ENCODE results near the gene CADPS2. TPM values are rescaled to one million over a fixed set of nuclear protein-coding genes. Genes with fewer than 3 reads are reported as not detected.

Gene CADPS2
- total RNA-seq, 1 donor from 2014 or later: 27.8 TPM

DNA sequence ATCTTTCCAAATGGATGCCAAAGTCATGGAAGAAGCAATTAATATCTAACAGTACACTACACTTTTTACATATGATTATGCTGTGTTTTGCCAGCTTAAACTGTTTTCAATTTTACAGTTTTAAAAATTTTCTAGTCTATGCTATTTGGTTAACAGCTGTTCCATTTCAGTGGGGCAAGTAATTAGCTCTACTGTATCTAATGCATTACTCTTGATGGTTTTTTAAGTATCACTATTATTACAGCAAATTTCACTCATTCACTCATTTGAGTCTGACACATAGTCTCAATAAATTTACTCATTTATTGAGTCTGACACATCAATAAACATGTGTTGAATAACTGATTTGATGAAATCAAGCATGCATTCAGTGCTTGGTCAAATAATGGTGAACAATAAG, 343.1 kb downstream of the CADPS2 start:
- H3K4me3 Mint-ChIP-seq (ENCODE audit: unreplicated experiment): no peak overlapping the region
- no peak overlapping the region for H3K27ac Mint-ChIP-seq (ENCODE audit: unreplicated experiment)
- H3K9me3 Mint-ChIP-seq (ENCODE audit: unreplicated experiment): no peaks in the 10 kb centered on the region
- no peak for DNase-seq (ENCODE audit: low spot score)
- no peaks in the 10 kb centered on the region for H3K36me3 Mint-ChIP-seq (ENCODE audit: low read depth, unreplicated experiment)
- TF ChIP-seq, protein P1, sequence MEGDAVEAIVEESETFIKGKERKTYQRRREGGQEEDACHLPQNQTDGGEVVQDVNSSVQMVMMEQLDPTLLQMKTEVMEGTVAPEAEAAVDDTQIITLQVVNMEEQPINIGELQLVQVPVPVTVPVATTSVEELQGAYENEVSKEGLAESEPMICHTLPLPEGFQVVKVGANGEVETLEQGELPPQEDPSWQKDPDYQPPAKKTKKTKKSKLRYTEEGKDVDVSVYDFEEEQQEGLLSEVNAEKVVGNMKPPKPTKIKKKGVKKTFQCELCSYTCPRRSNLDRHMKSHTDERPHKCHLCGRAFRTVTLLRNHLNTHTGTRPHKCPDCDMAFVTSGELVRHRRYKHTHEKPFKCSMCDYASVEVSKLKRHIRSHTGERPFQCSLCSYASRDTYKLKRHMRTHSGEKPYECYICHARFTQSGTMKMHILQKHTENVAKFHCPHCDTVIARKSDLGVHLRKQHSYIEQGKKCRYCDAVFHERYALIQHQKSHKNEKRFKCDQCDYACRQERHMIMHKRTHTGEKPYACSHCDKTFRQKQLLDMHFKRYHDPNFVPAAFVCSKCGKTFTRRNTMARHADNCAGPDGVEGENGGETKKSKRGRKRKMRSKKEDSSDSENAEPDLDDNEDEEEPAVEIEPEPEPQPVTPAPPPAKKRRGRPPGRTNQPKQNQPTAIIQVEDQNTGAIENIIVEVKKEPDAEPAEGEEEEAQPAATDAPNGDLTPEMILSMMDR (IDR thresholded peaks at IDR 0.05; ENCODE audit: unreplicated experiment): no peak
- peaks cover 7% of the 10 kb centered on the region for H3K4me1 Mint-ChIP-seq (ENCODE audit: unreplicated experiment)
- H3K27me3 Mint-ChIP-seq (ENCODE audit: unreplicated experiment): no peaks in the 10 kb centered on the region

DNA sequence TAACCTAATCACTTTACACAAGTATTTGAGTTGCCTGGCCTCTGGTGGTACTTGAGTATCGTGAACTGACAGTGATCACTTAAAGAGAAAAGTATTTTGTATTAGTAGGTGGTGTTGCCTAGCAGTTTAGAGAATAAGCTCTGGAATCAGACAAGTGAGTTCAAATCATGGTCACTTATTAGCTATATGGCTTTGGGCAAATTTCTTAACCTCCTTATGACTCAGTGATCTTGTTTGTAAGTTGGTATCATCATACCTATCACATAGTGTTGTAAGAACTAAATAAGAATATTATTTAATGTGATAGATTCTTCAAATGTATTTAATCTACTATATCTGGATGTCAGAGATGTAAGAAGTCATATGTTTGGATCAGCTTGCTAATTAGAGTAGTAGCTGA, 351.2 kb downstream of the CADPS2 start:
- no peak overlapping the region for H3K4me3 Mint-ChIP-seq (ENCODE audit: unreplicated experiment)
- TF ChIP-seq, protein P1 (IDR thresholded peaks at IDR 0.05; ENCODE audit: unreplicated experiment): no peak
- H3K36me3 Mint-ChIP-seq (ENCODE audit: low read depth, unreplicated experiment): no peaks in the 10 kb centered on the region
- DNase-seq (ENCODE audit: low spot score): no peak
- H3K9me3 Mint-ChIP-seq (ENCODE audit: unreplicated experiment): no peaks in the 10 kb centered on the region
- H3K27me3 Mint-ChIP-seq (ENCODE audit: unreplicated experiment): no peaks in the 10 kb centered on the region
- H3K27ac Mint-ChIP-seq (ENCODE audit: unreplicated experiment): no peak overlapping the region
- H3K4me1 Mint-ChIP-seq (ENCODE audit: unreplicated experiment): no peaks in the 10 kb centered on the region

DNA sequence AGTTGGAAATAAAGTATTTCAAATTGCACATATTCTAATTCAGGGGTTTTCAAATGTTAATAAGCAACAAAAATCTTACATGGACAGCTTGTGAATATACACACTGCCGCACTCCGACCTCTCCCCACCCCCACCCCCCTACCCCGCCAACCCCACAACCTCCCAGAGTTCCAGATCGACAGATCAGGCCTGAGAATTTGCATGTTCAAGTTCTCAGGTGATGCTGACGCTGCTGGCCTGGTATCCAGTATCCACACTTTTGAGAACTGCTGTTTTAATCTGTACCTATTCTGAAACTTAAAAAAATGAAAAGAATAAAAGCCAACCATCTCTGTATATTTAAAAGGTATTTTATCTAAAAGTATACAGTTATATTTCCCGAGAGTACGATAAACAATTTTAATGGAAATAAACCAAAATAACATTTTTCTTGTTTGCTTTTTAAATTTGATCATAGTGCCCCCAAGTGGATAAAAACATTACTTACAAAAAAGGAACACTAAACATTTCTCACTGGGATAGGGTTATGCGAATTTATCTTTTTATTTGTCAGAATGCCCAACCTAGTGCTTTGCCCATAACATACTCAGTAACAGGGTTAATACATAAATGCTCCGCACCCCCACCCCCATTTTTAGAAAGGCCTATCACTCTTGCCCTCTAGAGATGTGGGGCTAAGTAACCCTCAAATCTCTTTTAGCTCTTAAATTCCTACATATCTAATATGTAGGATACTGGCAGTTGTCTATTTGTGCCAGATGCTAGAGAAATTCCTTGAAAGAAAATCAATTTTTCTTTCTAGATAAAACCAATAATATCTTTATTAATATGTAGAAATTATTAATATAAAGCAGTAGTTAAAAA, 353.6 kb downstream of the CADPS2 start:
- Mint-ChIP-seq H3K27ac (ENCODE audit: unreplicated experiment) (no peak overlapping the region), H3K4me3 (ENCODE audit: unreplicated experiment) (no peak overlapping the region), H3K4me1 (ENCODE audit: unreplicated experiment) (no peaks in the 10 kb centered on the region), H3K27me3 (ENCODE audit: unreplicated experiment) (no peaks in the 10 kb centered on the region), H3K36me3 (ENCODE audit: low read depth, unreplicated experiment) (no peaks in the 10 kb centered on the region), H3K9me3 (ENCODE audit: unreplicated experiment) (no peaks in the 10 kb centered on the region)
- DNase-seq (ENCODE audit: low spot score): no peak
- TF ChIP-seq, protein P1 (IDR thresholded peaks at IDR 0.05; ENCODE audit: unreplicated experiment): peak; percentile 78

DNA sequence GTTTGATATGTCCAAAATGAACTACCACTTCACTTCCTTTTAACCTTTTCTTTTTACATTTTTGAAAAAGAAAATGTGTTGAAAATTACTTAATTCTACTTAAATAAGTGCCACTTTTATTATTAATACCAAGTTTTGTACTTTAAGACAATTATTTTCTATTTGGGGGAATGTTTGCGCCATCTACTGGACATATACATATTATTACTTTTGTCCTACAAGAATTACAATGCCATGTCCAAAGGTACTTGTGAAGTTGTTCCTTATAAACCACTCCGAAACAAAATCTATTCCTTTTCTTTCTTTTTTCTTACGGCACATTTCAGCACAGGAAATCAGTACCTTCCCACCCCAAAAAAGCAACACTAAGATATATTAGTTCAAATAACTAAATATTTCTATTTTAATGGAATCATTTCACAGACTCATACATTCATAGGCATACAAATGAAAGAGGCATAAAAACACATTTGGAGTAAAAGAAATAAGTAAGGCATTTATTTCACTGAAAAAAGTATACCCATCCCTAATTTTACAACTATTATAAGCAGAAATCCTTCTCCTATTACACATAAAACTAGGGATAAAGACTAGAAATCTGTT, 357.3 kb downstream of the CADPS2 start:
- Mint-ChIP-seq H3K4me1 (ENCODE audit: unreplicated experiment) (no peaks in the 10 kb centered on the region), H3K9me3 (ENCODE audit: unreplicated experiment) (no peaks in the 10 kb centered on the region), H3K4me3 (ENCODE audit: unreplicated experiment) (no peak overlapping the region), H3K27me3 (ENCODE audit: unreplicated experiment) (peaks cover 2% of the 10 kb centered on the region), H3K27ac (ENCODE audit: unreplicated experiment) (no peak overlapping the region), H3K36me3 (ENCODE audit: low read depth, unreplicated experiment) (peaks cover 4% of the 10 kb centered on the region)
- DNase-seq (ENCODE audit: low spot score): no peak
- TF ChIP-seq, protein P1 (IDR thresholded peaks at IDR 0.05; ENCODE audit: unreplicated experiment): peak; percentile 82

DNA sequence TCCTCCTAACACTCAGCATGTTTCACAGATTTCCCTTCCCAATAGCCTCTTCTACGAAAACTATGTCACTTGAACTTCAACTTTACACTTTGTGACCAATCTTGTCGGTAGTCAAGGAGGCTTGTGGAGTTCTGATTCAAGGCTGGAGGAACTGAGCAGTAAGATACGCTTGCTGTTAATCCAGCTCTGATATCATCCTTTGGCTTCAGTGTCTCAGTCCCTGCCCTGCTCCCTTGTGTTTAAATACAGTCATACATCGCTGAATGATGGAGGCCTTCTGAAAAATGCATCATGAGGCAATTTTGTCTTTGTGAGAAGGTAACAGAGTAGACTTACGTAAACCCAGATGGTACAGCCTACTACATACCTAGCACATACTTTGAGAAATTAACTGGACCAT, 360.9 kb downstream of the CADPS2 start:
- H3K4me3 Mint-ChIP-seq (ENCODE audit: unreplicated experiment): no peak overlapping the region

More for the DNA sequence above, 360.9 kb downstream of the CADPS2 start:
- Mint-ChIP-seq H3K27ac (ENCODE audit: unreplicated experiment) (no peak overlapping the region), H3K36me3 (ENCODE audit: low read depth, unreplicated experiment) (peaks cover 4% of the 10 kb centered on the region), H3K27me3 (ENCODE audit: unreplicated experiment) (peaks cover 2% of the 10 kb centered on the region), H3K4me1 (ENCODE audit: unreplicated experiment) (no peaks in the 10 kb centered on the region), H3K9me3 (ENCODE audit: unreplicated experiment) (no peaks in the 10 kb centered on the region)
- no peak for DNase-seq (ENCODE audit: low spot score)
- TF ChIP-seq, protein P1 (IDR thresholded peaks at IDR 0.05; ENCODE audit: unreplicated experiment): no peak
